ENCODE results near the gene IFT74.

DNA sequence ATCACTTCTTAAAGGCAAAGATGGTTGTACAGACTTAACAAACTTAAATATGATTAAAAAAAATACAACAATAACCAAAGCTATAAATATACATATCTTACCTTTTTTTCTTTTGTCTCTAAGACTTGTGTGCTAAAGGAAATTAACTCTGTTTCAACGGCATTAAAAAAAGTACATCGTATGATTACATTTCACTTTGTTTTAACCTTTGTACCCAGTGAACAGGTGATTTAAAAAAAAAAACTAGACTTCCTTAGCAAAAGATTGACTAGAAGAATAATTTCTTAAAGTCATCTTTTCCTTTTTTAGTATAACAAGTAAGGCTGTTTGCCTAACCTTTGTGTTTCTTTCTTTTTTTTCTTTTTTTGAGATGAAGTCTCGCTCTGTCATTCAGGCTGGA is 49.3 kb downstream of the IFT74 start, which contains the start of gene LRRC19:
- no peak for TF ChIP-seq CTCF (IDR thresholded peaks at IDR 0.05)
- TF ChIP-seq POLR2A (IDR thresholded peaks at IDR 0.05), result no peak
- no peak for TF ChIP-seq POLR2AphosphoS5 (IDR thresholded peaks at IDR 0.05; ENCODE audit: insufficient read depth in 1 of 2, low read depth in 1 of 2)

All from vagina (tissue), 2 donors.